SK-N-SH (cell line): ENCODE results near the gene ADAMTS17. TPM values are rescaled to one million over a fixed set of nuclear protein-coding genes. Genes with fewer than 3 reads are reported as not detected.

ENCODE experiments used
- CTCF ChIA-PET: fragments of 300-600, 350-600 bp; formaldehyde crosslinking; extraction: SDS; loops from one replicate; lab custom pipeline; 2021; lab: Yijun Ruan, JAX
- POLR2A ChIA-PET: fragments of 350-600 bp; sonication (Branson Sonifier 250); formaldehyde crosslinking; extraction: SDS; loops from one replicate; lab custom pipeline; 2020; ENCODE audit warnings: antibody characterized with exemption, inconsistent platforms; lab: Yijun Ruan, JAX
- DNase-seq: peaks from one replicate; pipeline ENCODE4 v3.0.0; 2012
- H2AFZ ChIP-seq: fragments of 200-600 bp; sonication (generic); 2 replicates; pipeline ENCODE4 v1.8.1; 2016; ENCODE audit warnings: antibody characterized with exemption, mild to moderate bottlenecking, low read depth
- H3F3A ChIP-seq: fragments of 200-600 bp; sonication (generic); replicated peaks from 2 replicates; pipeline ENCODE3; 2016; ENCODE audit warnings: antibody characterized with exemption, mild to moderate bottlenecking; ENCODE audit not compliant: insufficient read depth
- H3K27ac ChIP-seq, 2 experiments: fragments of 200-500 bp in 1 of 2; fragments of 200-600 bp in 1 of 2; sonication (Bioruptor generic) in 1 of 2; sonication (generic), shearing (Covaris generic) in 1 of 2; 2 replicates each; pipeline versions ENCODE4 v1.5.1 to v1.6.1; 2014 to 2016; ENCODE audit warnings: low read depth in 2 of 2, inconsistent platforms in 1 of 2, low read length in 1 of 2, mild to moderate bottlenecking in 1 of 2, mixed read lengths in 1 of 2
- H3K27me3 ChIP-seq: fragments of 200-600 bp; sonication (generic), shearing (Covaris generic); 2 replicates; pipeline ENCODE4 v1.6.1; 2016; ENCODE audit warnings: mixed run types; ENCODE audit not compliant: insufficient read depth
- H3K36me3 ChIP-seq, 2 experiments: fragments of 200-500 bp in 1 of 2; fragments of 200-600 bp in 1 of 2; sonication (Bioruptor generic) in 1 of 2; sonication (generic) in 1 of 2; replicated peaks in 1 of 2; 2 replicates each; pipeline versions ENCODE3 to v1.5.1; 2014 to 2016; ENCODE audit warnings: low read length in 1 of 2, mild to moderate bottlenecking in 1 of 2; ENCODE audit not compliant: insufficient read depth in 2 of 2, control insufficient read depth in 1 of 2
- H3K4me1 ChIP-seq, 2 experiments: fragments of 200-500 bp in 1 of 2; fragments of 200-600 bp in 1 of 2; sonication (Bioruptor generic) in 1 of 2; sonication (generic), shearing (Covaris generic) in 1 of 2; 2 replicates each; pipeline versions ENCODE4 v1.5.1 to v1.6.1; 2014 to 2016; ENCODE audit warnings: low read depth in 1 of 2, low read length in 1 of 2, mixed run types in 1 of 2; ENCODE audit not compliant: insufficient read depth in 2 of 2, control insufficient read depth in 1 of 2
- H3K4me2 ChIP-seq: fragments of 200-600 bp; sonication (generic), shearing (Covaris generic); 2 replicates; pipeline ENCODE4 v1.6.1; 2017; ENCODE audit warnings: mixed run types
- H3K4me3 ChIP-seq, 2 experiments: fragments of 200-500 bp in 1 of 2; fragments of 200-600 bp in 1 of 2; sonication (Bioruptor generic) in 1 of 2; sonication (generic), shearing (Covaris generic) in 1 of 2; 2 replicates each; pipeline versions ENCODE4 v1.5.1 to v1.8.1; 2014 to 2016; ENCODE audit warnings: low read depth in 2 of 2, inconsistent platforms in 1 of 2, low read length in 1 of 2, mild to moderate bottlenecking in 1 of 2, mixed read lengths in 1 of 2, moderate library complexity in 1 of 2
- H3K79me2 ChIP-seq: fragments of 200-600 bp; sonication (generic); 2 replicates; pipeline ENCODE4 v1.8.1; 2017; ENCODE audit warnings: mild to moderate bottlenecking; ENCODE audit not compliant: insufficient read depth
- H3K9ac ChIP-seq: fragments of 200-600 bp; sonication (generic); 2 replicates; pipeline ENCODE4 v1.6.1; 2017; ENCODE audit warnings: mixed run types
- H3K9me2 ChIP-seq: fragments of 200-600 bp; sonication (generic); 2 replicates; pipeline ENCODE4 v1.6.1; 2017; ENCODE audit warnings: mixed run types
- H3K9me3 ChIP-seq: fragments of 200-600 bp; sonication (generic); 2 replicates; pipeline ENCODE4 v1.6.1; 2017; ENCODE audit warnings: mixed run types, mild to moderate bottlenecking, moderate library complexity
- H4K20me1 ChIP-seq: fragments of 200-600 bp; sonication (generic); 2 replicates; pipeline ENCODE4 v1.6.1; 2017; ENCODE audit warnings: mild to moderate bottlenecking, mixed run types; ENCODE audit not compliant: insufficient read depth
- FOSL2 ChIP-seq: IDR thresholded peaks from 2 replicates; pipeline ENCODE4 v1.4.0; 2012; ENCODE audit warnings: low read depth, mild to moderate bottlenecking, moderate library complexity, borderline replicate concordance
- GABPA ChIP-seq: IDR thresholded peaks from 2 replicates; pipeline ENCODE4 v1.4.0; 2012; ENCODE audit warnings: low read depth, mild to moderate bottlenecking
- GATA2 ChIP-seq: sonication (generic); formaldehyde crosslinking; IDR thresholded peaks from 2 replicates; pipeline ENCODE4 v1.5.0; 2020; ENCODE audit warnings: mild to moderate bottlenecking, missing genetic modification reagents
- JUND ChIP-seq: IDR thresholded peaks from 2 replicates; pipeline ENCODE4 v1.4.0; 2012
- MAX ChIP-seq: IDR thresholded peaks from 2 replicates; pipeline ENCODE4 v1.4.0; 2012; ENCODE audit warnings: low read depth
- PBX3 ChIP-seq: IDR thresholded peaks from 2 replicates; pipeline ENCODE4; 2012
- POLR2AphosphoS5 ChIP-seq: IDR thresholded peaks from 2 replicates; pipeline ENCODE4 v1.6.1; 2012; ENCODE audit warnings: low read depth, low read length
- RCOR1 ChIP-seq: fragments of 150-350 bp; IDR thresholded peaks from 2 replicates; pipeline ENCODE4 v1.6.1; 2017; ENCODE audit warnings: antibody characterized with exemption, low read length
- RFX5 ChIP-seq: IDR thresholded peaks from 2 replicates; pipeline ENCODE4 v1.6.1; 2012; ENCODE audit warnings: mild to moderate bottlenecking, improper control_type of control experiment, low read length
- SIN3A ChIP-seq: IDR thresholded peaks from 2 replicates; pipeline ENCODE4 v1.6.1; 2012; ENCODE audit warnings: low read depth, mild to moderate bottlenecking, low read length, moderate library complexity, borderline replicate concordance
- TAF1 ChIP-seq: IDR thresholded peaks from 2 replicates; pipeline ENCODE4 v1.6.1; 2012; ENCODE audit warnings: low read depth, mild to moderate bottlenecking, low read length, moderate library complexity, borderline replicate concordance
- TEAD4 ChIP-seq: IDR thresholded peaks from 2 replicates; pipeline ENCODE4 v1.4.0; 2012; ENCODE audit warnings: mild to moderate bottlenecking, borderline replicate concordance; ENCODE audit not compliant: insufficient read depth
- YY1 ChIP-seq: IDR thresholded peaks from 2 replicates; pipeline ENCODE4 v1.4.0; 2012; ENCODE audit warnings: low read depth, mild to moderate bottlenecking
- WGBS: methylation state at CpG from one replicate; pipeline ENCODE4 v1.1.6; 2017; ENCODE audit warnings: low lambda C conversion rate; 5-methylcytosine and 5-hydroxymethylcytosine counted together
- polyA plus RNA-seq, 3 experiments: library from polyadenylated mRNA; depleted of rRNA; stranded (reverse); fragments of >200 nt; gene quantifications; 2 replicates each; pipeline ENCODE4 v1.2.3, GENCODE V29; 2012
- TF ChIP-seq, protein P1 (sequence below): fragments of 150-350 bp; IDR thresholded peaks from 2 replicates; pipeline ENCODE4 v1.6.1; 2016; ENCODE audit warnings: mild to moderate bottlenecking, low read depth, low read length

ADAMTS17 gene
- polyA plus RNA-seq, 1 of the 3 experiments (the other 2 are of a cell fraction) = not detected

GRCh38 chr15:100058458-100058857 is 283.3 kb downstream of the ADAMTS17 start (continued):
- TF ChIP-seq TEAD4 (no peak), SIN3A (no peak)

GRCh38 chr15:100057281-100057680 is 284.5 kb downstream of the ADAMTS17 start:
- Histone ChIP-seq H3F3A (no peaks in the 10 kb centered on the region), H3K4me3 (no peak overlapping the region), H4K20me1 (no peaks in the 10 kb centered on the region), H3K36me3 (no peaks in the 10 kb centered on the region), H3K9me3 (no peaks in the 10 kb centered on the region), H3K27me3 (no peaks in the 10 kb centered on the region), H3K27ac (no peak overlapping the region), H3K9me2 (no peaks in the 10 kb centered on the region), H3K79me2 (no peaks in the 10 kb centered on the region), H3K4me1 (peaks cover 0 to 2% of the 10 kb centered on the region in 2 experiments; a peak in 1 of 4 replicates), H3K4me2 (no peak overlapping the region), H3K9ac (no peak overlapping the region), H2AFZ (no peak overlapping the region)
- DNase-seq = no peak
- ChIA-PET CTCF (interaction anchor here (0.9 to 1.6 kb wide), 2 partner anchors 67 to 95 kb away, joined by 3 to 5 read pairs; no protein-coding TSS in a partner anchor), POLR2A (no interaction called here)
- 30% methylated on average over 3 of the region's 8 CpGs for WGBS
- TF ChIP-seq POLR2AphosphoS5 = no peak
- TF ChIP-seq, protein P1, sequence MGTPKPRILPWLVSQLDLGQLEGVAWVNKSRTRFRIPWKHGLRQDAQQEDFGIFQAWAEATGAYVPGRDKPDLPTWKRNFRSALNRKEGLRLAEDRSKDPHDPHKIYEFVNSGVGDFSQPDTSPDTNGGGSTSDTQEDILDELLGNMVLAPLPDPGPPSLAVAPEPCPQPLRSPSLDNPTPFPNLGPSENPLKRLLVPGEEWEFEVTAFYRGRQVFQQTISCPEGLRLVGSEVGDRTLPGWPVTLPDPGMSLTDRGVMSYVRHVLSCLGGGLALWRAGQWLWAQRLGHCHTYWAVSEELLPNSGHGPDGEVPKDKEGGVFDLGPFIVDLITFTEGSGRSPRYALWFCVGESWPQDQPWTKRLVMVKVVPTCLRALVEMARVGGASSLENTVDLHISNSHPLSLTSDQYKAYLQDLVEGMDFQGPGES = no peak
- TF ChIP-seq YY1 = no peak
- no peak for TF ChIP-seq TEAD4
- TF ChIP-seq GABPA = no peak
- TF ChIP-seq JUND = no peak
- TF ChIP-seq MAX = no peak
- no peak for TF ChIP-seq RFX5
- no peak for TF ChIP-seq GATA2 (CRISPR knock-in tag)
- no peak for TF ChIP-seq SIN3A
- TF ChIP-seq RCOR1 = no peak
- no peak for TF ChIP-seq TAF1
- TF ChIP-seq PBX3 = no peak
- no peak for TF ChIP-seq FOSL2
